NCI-H748 (cell line): Measurements from ENCODE around the gene ELMO1.

Experiments
- DNase-seq: peaks from one replicate; lab custom pipeline; 2025; ENCODE audit not compliant: unreplicated experiment; lab: John Stamatoyannopoulos, UW

The ELMO1 gene

DNA sequence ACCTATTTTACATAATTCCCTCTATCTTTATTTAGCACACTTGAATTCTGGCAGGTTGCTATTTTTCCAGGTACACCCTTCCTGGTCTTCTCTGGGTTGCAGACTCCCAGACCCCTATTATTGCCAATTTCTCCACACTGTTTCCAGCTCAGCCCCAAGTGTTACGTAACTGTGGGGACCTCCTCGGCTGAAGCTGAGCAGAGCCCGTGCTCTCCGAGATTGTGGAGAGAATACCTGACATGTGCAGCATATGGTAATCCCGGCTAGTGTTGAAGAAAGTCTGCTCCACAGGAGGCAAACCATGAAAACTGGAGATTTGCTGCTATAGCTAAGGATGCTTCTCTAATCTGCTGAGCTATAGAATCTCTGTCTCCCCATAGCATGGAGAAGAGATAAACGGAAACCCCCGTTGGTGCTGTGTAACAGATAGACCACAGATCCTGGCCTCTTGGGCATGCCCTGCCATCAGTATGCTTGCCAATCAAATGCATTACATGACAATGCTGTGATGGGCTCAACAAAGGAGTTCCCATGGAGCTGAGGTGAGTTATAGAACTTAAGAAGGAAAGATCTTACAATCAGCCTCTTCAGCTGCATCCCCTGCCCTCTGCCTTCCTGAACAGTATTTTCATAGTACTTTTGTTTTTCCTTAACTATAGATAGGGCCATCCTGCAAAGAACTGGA, 579.8 kb downstream of the ELMO1 start:
- DNase-seq = no peak

DNA sequence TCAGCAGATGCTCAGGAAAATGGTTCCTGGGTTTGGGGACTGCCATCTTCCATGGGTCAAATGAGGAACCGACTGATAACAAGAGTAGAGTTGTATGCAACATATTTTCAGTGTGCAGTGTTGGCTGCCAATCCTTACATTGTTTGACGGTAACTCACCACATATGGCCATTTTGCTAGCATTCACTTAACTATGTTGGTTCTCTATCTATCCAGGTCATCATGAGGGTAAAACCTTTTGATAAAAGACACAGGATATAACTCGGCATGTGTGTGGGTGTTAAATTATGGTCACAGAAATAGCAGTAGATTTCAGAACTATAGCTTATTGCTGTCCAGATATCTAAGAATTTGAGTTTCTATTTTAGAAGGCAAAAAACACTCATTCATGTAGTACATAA, 583.6 kb downstream of the ELMO1 start:
- no peak for DNase-seq

DNA sequence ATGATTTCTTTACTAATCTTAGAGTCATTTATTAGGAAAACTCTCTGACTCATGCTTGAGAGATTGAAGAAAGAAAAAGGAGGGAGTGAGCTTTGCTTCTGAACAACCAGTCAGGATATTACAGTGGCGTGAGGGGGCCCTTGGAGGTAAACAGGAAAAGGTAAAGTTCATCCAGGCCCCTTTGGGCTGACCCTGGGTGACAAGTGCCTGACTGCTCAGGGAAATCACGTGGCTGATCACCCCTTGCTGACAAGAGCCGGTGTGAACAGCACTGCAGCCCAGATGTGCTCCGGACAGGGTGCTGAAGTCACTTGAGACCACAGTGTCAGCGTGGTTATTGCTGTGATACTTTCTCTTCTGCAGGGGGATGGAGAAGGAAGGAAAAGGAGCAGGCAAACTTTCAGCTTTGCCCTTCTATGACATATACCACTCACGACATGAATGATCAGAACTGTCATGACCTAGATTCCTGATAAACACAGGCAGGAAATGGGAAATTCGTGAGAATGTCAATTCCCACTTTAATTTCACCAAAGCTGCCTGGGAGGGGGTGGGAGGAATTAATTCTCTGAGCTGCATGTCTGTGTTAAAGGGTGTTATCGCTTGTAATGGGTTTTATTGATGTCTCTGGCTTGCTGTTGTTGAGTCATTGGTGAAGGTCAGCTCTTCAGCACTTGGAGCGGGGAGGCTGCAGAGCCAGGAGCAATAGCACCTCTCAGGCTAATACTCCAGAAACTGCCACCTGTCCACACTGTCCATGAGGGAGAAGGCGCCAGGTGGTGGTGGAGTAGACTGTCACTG, 584.6 kb downstream of the ELMO1 start:
- peak; percentile 16 for DNase-seq

DNA sequence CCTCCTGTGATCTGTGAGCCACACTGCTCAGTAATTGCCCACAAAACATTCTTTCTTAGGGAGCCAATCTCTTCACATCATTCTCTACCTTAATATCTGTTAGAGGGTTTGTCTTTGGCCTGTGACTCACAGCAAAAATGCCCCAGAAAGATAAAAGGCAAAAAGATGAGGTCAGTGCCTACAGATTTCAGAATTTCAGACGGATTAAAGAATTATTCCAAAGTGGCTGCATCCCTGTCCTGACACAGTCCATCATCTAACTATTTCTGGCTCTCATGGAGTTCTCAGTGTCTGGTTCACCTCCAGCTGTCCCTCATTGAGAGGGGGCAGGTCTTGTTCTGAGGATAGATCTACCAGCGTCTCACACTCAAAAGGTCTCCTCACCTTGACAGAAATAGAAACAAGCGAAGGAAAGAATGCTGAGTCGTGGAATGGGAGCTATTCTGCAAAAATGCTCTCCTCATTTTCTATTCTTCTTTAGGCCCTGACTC, 585.8 kb downstream of the ELMO1 start:
- DNase-seq = peak; percentile 11

DNA sequence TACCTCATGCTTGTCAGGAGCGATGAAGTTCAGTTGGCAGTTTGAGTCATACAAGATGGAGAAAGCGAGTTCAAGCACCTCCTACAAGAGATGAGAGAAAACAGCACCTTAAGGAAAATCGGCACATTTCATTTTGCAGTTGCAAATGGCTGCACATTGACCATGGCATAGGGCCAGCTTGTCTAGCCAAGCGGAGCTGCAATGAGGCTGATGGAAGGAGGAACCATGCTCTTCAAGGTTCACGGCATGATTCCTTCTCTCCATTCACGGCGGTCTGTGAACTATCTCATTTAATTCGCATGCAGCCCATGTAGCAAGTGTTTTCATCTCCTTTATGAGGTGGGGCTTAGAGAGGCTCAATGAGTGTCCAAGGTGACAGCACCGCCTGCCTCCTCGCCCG, 587.0 kb downstream of the ELMO1 start:
- DNase-seq = no peak

DNA sequence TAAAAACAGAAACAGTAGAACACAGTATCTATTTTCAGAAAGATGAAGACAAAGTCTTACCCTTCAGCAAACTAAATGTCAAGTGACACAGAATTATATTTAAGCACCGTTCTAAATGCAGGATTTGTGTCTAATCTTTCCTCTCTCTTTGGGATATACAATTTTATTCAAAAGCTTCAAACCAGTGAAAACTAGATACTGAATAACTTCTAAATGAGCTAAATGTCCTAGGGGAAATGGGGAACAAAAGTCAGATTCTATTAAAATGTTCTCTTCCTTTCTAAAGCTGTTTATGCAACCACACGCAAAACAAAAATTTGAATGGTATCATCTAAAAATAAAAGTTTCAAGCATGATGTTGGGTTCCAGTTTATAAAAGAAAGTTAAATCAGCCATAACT, 588.0 kb downstream of the ELMO1 start:
- no peak for DNase-seq

DNA sequence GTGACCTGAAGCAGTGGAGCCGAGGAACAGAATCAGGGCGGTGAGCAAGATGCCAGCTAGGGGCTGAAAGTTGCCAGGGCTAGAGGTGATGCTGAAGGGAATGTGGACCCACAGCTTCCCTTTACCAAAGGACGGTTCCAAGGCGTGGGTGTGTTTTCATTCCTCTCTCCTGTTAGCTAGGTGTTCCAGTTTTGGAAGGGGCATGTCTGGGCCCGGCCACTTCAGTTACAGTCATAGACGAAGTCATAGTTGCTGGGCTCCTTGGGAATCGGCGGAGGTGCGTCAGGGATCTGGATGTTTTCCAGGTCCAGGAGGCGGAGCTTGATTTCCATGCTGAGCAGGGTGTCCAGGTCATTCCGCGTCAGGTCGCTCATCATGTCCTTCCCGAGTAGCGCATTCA, 593.3 kb downstream of the ELMO1 start:
- no peak for DNase-seq

DNA sequence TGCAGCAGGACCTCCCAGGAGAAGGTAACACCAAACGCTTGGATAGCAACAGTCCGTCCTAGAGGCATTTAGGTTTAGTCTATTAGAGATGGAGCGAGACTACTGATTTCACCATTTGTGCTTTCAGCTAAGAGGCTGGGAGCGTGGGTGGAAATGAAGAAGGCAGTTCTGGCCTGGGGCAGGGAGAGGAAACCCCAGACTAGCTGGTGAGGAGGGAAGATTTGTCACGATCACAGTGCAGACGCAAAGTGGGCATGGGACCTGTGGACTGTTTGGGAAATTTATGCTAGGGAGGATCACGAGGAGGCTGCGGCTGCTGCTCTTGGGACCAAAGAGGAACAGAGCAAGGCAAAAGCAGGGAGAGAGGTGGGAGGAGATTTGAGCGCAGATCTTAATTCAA, 594.0 kb downstream of the ELMO1 start:
- DNase-seq = no peak

DNA sequence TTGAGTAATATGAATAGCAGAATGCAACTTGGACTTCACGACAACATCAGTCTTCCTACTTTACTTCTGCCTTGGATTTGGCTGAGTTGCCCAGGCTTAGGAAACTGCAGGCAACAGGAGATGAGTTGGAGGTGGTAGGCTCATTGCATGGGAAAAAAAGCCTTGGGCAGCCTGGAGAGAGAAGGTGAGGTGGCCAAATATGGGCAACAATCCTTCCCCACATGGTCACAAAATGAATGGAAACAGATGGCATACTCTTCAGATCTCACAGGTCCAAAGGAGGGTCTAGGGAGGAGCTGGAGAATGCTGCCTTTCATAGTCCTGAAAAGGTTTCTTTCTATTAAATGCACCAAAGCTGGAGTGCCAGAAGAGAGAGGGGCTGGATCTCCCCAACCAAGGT, 595.7 kb downstream of the ELMO1 start:
- DNase-seq = no peak

DNA sequence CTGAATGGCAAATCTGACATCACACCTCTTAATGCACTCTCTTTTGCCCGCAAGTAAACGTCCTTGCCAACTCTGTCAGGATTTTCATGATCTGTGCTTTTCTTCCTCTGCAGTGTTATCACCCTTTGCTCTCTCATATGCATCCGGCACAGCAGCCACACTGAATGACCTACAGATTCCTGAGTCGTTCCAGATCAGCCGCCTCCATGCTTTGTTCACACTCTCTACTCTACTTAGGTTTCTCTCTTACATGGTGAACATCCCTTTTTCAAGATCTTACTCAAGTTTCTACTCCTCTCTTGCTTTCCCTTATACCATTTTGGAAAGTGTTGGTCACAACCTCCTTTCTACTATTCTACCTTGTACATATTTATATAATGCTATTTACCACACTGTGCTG, 596.6 kb downstream of the ELMO1 start:
- DNase-seq = no peak

DNA sequence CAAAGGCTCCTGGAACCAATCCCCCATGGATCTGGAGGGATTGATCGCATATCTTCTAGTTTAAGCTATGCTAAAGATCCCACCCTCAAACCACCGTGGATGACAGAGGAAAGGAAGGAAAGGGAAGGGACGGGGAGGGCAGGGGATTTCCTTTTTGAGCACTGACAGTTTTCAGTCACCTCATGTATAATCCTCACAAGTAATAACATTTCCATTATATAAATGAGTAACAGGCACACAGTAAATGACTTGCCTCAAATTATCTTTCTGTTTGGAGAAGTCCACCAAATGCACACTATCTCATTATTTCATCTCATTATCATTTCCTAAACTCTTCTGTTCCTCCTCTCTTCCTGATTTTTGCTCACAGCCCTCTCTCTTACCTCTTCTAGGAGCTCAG, 597.3 kb downstream of the ELMO1 start:
- no peak for DNase-seq

DNA sequence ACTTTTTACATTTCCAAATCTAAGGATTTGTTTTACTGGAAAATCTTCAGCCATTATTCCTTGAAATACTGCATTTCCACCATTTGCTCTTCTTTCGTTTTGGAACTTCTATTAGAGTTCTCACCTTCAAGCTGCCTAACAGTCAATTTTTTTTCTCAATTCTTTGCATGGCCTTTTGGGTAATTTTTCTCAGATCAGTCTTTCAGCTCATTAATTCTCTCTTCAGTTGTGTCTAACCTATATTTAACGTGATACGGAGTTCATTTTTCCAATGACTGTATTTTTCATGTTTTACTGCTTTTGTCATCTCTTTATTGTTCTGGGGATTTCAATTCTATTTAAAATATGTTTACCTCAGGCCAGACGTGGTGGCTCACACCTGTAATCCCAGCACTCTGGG, 600.7 kb downstream of the ELMO1 start:
- no peak for DNase-seq

DNA sequence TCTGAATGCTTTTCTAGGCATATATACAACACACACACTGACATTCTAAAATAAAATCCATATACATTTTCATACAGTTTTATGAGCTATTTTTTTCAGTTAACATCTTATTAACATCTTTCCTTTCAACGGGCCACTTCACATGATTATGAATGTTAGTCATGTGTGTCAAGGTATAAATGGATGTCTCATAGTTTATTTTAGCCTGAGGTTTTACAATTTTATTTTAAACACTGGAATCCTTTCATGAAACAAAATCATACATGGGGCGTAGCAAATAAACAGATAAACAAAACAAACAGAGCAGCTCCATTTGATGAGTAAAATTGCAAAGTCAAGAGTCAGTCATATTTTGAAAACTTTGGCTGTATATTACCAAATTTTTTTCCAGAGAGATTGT, 604.3 kb downstream of the ELMO1 start:
- no peak for DNase-seq

DNA sequence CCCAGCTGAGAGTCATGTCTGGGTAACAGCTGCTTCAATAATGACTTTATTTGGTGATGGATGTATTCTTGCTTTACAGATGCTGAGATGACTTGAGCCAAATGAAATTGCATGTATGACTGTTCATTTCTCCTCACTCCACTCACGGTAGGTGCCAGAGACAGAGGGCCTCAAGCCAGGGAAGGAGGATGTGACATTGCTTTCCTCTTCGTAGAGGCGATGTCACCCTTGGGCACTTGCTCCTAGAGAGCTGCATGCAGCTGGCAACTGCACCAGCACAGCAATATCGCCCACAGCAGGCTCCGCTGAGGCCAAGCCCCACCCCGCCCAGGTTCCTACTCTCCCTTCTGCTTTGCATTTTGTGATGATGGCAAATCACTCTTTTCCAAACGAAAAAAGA, 607.8 kb downstream of the ELMO1 start:
- DNase-seq = no peak

DNA sequence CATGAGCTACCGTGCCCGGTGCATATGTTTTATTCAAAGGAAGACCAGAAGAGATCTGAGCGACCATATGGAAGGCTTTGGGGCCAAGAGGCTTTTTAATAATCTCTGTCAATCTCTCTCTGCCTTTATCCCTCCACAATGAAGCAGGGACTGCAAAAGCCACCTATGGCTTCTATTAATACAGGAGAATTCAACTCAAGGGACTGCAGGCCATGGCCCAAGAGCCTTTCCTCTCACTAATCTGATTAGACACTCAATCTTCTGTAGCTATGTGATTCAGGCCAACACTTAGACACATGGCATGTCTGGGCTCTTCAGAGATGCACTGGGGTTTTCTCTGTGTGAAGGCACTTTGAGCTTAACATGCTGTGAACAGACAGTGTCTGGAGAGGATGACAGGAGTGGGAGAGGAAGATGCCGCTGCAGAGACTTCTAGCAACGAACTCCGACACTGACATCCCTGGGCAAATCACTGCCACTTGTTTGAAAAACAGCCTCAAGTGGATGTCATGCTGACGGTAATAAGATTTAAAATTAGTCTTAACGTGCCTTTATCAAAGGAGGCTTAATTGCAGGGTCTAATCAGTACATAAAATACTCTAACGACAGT, 609.9 kb downstream of the ELMO1 start:
- DNase-seq = peak; percentile 13

DNA sequence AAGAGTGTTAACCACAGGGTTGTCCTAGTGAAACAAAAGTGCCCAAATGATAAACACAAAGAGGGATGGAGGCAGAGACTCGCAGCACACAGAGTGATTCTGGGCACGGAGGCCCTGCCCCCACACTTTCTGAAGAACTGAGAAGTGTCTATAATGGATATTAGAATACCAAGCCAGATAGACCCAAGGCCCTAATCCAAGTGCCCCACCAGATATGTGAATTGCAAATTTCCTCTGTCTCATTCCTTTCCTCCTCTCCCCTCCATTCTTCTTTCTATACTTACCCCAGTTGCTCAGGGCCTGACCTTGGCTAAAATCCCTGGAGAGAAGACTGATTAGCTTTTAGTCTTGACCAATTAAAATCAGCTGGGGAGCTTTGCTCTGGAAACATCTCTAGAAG, 617.6 kb downstream of the ELMO1 start:
- DNase-seq = no peak

DNA sequence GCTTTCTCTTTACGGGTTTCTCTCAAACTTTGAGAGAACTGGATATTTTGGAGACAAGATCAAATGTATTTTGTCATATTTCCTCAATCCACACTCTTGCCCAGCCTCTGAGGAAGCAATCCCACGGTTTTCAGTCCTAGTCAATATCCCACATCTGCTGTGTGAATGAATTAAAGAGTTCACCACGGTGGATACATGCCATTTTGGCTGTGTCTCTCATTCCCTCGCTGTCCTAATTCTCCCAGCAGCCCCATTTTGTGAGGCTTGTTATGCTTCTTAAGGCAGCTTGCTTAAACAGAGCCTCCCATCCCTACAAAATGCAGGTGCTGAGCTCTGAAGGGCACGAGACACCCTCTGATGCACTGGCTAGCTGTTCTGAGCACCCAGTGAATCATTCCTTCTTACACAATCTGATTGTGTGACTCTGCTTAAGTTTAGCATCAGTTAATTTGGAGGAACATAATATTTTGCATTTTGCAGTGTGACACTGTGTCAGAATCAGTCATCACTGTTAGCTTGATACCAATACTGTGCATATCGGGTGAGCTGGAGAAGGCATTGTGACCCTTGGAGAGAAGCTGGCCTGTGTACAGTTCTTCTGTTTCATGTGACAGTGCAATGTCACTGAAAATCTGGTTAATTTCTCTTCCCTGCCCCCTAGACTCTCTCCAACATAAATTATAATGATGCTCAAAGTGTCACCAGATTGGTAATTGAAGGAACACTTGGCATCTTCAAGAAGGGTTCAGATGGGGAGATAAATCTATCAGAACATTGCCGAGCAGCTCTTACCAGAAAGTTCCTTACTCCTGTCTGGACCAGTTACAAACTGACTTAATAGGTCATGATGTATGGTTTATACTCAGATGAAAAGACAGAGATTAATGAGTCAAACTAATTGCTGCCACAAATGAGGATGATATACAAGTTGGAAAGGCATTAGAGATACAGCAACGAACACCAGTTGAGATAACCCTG, 620.6 kb downstream of the ELMO1 start:
- no peak for DNase-seq

DNA sequence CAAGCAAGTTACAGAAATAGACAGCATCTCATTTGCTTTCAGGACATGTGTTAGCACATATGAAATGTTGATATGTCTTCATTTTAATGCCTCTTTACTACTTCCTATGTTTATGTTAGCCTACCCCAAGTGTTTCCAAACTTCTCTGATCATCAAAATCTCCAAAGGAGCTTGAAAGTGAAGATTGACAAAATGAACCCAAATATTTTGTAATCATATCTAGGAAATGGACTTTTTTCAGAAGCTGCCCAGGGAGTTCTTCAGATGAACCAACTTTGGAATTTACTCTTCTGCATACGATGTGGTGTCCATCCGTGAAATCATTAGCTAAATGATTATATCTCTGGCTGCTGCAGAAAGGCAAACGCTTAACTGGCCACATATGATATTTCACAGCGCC, 623.2 kb downstream of the ELMO1 start:
- DNase-seq = no peak

DNA sequence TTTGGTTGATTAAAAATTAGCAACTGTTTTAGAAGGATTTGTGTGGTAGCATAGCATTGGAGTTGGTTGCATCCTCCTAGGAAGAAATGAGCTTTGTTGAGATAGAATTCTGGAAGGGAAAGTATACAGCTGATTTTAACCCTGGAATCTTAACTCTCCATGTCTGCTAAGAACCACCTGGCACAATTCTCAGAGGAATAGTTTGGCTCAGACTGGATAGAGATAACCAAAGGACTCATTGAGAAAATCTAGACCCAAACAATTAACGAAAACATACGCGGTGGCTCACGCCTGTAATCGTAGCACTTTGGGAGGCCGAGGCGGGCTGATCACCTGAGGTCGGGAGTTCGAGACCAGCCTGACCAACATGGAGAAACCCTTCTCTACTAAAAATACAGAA, 625.3 kb downstream of the ELMO1 start:
- no peak for DNase-seq

DNA sequence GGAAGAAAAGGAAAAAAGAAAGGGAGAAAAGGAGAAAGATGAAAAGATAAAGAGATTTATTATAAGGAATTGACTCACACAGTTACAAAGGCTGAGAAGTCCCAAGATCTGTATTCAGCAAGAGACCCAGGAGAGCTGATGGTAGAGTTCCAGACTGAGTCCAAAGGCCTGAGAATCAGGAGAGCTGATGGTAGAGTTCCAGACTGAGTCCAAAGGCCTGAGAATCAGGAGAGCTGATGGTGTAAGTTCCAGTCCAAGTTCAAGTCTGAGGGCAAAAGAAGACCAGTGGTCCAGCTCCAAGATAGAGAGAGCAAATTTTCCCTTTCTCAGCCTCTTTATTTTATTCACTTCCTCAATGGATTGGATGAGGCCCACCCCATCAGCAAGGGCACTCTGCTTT, 627.0 kb downstream of the ELMO1 start:
- DNase-seq = no peak

DNA sequence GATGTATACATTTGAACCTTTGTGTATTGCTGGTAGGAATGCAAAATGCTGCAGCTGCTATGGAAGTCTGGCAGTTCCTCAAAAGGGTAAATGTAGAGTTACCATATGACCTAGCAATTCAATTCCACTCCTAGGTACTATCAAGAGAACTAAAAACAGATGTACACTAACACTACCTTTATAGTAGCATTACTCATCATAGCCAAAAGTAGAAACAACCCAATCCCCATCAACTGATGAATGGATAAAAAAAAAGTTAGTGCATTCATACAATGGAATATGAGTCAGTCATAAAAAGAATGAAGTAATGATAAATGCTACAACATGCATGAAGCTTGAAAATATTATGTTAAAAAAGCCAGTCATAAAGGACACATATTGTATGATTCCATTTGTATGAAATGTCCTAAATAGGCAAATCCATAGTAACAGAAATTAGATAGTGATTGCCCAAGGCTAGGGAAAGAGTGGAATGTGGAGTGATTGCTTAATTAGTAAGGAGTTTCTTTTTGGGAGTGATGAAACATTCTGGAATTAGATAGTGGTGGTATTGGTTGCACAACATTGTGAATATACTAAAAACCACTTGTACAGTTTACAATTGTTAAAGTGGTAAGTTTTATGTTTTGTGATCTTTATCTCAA, 628.0 kb downstream of the ELMO1 start:
- DNase-seq = no peak
